Sciatic nerve (tissue), 2 donors: ENCODE results near the gene ROGDI. TPM values are rescaled to one million over a fixed set of nuclear protein-coding genes. Genes with fewer than 3 reads are reported as not detected.

Experiments used
- ATAC-seq: fragments of 200-7000 bp; cut with Tn5 transposase; one replicate; pipeline ENCODE4 v1.9.1; 2020; ENCODE audit warnings: mild to moderate bottlenecking, moderate library complexity
- DNase-seq: peaks from one replicate; pipeline ENCODE4 v3.0.0-alpha.2; 2020; ENCODE audit warnings: low spot score
- intact Hi-C: fragments of 100-400 bp; cut with DNase I; formaldehyde crosslinking; loops from one replicate; pipeline ENCODE4 v1.14.2; 2022
- total RNA-seq: library from RNA; stranded (reverse); fragmentation: NEBNext Ultra II Directional; extraction: Animal tissue kit (Norgen Biotek cat#: 25700); gene quantifications from one replicate; pipeline ENCODE4 v1.2.1, GENCODE V29; 2021
- donor health status: DM: no; HTN: no; CAD: no.
- donor health status: DM: no; HTN: no; CAD: no.

The ROGDI gene
- total RNA-seq, 1 donor from 2014 or later, result 19.7 TPM

- intact Hi-C loops, result no loop called here
- no peak for DNase-seq
- ATAC-seq, result no peak
Observed at GRCh38 chr16:4749700-4750257, 52.7 kb downstream of the ROGDI start.

- intact Hi-C loops, result no loop called here
- ATAC-seq (no peak), DNase-seq (no peak)
Observed at GRCh38 chr16:4748682-4749411, 53.6 kb downstream of the ROGDI start.

- intact Hi-C loops, result no loop called here
- DNase-seq (no peak), ATAC-seq (no peak)
Observed at GRCh38 chr16:4747906-4748681, 54.3 kb downstream of the ROGDI start.

GRCh38 chr16:4746991-4747574, 55.4 kb downstream of the ROGDI start:
- DNase-seq, result no peak
- ATAC-seq, result peak; percentile 23
- intact Hi-C loops, result no loop called here

Other genes starting within 250 kb of the ROGDI start
- 0.22 TPM for gene C16orf96, start 246.3 kb downstream of the ROGDI start, total RNA-seq
- 30.8 TPM for gene UBALD1, start 187.7 kb downstream of the ROGDI start, total RNA-seq
- 75.3 TPM for gene MGRN1, start 177.8 kb downstream of the ROGDI start, total RNA-seq
- 21.3 TPM for gene NUDT16L1, start 109.1 kb downstream of the ROGDI start, total RNA-seq
- gene ANKS3, start 68.4 kb downstream of the ROGDI start, total RNA-seq, result 34.4 TPM
- gene DNAAF8, start 68.1 kb downstream of the ROGDI start, total RNA-seq, result 0.31 TPM
- 21.5 TPM for gene ZNF500, start 35.5 kb downstream of the ROGDI start, total RNA-seq
- gene SEPTIN12, start 14.3 kb downstream of the ROGDI start, total RNA-seq, result not detected
- not detected for gene SMIM22, start 7.3 kb downstream of the ROGDI start, total RNA-seq
- 69.9 TPM for gene GLYR1, start 44.7 kb upstream of the ROGDI start, total RNA-seq
- 28.3 TPM for gene UBN1, start 44.8 kb upstream of the ROGDI start, total RNA-seq
- gene PPL, start 134.5 kb upstream of the ROGDI start, total RNA-seq, result 85.1 TPM
- gene SEC14L5, start 155.7 kb upstream of the ROGDI start, total RNA-seq, result 43.1 TPM
- gene NAGPA, start 231.3 kb upstream of the ROGDI start, total RNA-seq, result 11.5 TPM